Esophagus muscularis mucosa (tissue), 4 donors: ENCODE results near the gene DNAAF5. TPM values are rescaled to one million over a fixed set of nuclear protein-coding genes. Genes with fewer than 3 reads are reported as not detected.

ENCODE experiments used
- DNase-seq: peaks from one replicate; pipeline ENCODE4 v3.0.0-alpha.2; 2017; ENCODE audit errors: extremely low spot score
- H3K27ac ChIP-seq, 4 donors: fragments of 200-600 bp; sonication (generic); replicated peaks in 1 of 4; 1 replicate in 3 of 4; 2 replicates in 1 of 4; pipeline ENCODE4 v1.5.1; 2016 to 2019; ENCODE audit warnings: mild to moderate bottlenecking in 1 of 4
- H3K27me3 ChIP-seq, 4 donors: fragments of 200-600 bp; sonication (generic); one replicate each; pipeline versions ENCODE4 v1.5.1 to v1.6.0; 2016 to 2019
- H3K36me3 ChIP-seq, 4 donors: fragments of 200-600 bp; sonication (generic); one replicate each; pipeline ENCODE4 v1.5.1; 2016 to 2019
- H3K4me1 ChIP-seq, 4 donors: fragments of 200-600 bp; sonication (generic); one replicate each; pipeline ENCODE4 v1.5.1; 2016 to 2019
- H3K4me3 ChIP-seq, 4 donors: fragments of 200-600 bp; sonication (generic); 1 replicate in 2 of 4; 2 replicates in 2 of 4; pipeline ENCODE4 v1.5.1; 2016 to 2019; ENCODE audit warnings: mild to moderate bottlenecking in 4 of 4, moderate library complexity in 1 of 4
- H3K9me3 ChIP-seq, 4 donors: fragments of 200-600 bp; sonication (generic); 1 replicate in 3 of 4; 2 replicates in 1 of 4; pipeline ENCODE4 v1.5.1; 2016 to 2019
- EP300 ChIP-seq: sonication (generic); formaldehyde crosslinking; IDR thresholded peaks from one replicate; pipeline ENCODE4 v1.6.1; 2017; ENCODE audit warnings: antibody characterized with exemption
- POLR2A ChIP-seq: fragments of 450-650 bp; IDR thresholded peaks from one replicate; pipeline ENCODE4 v1.6.1; 2017; ENCODE audit warnings: antibody characterized with exemption, moderate library complexity, mild to moderate bottlenecking, low read depth
- POLR2AphosphoS5 ChIP-seq, 2 donors: sonication (generic); formaldehyde crosslinking; IDR thresholded peaks; one replicate each; pipeline ENCODE4 v1.6.1; 2017; ENCODE audit warnings: antibody characterized with exemption in 2 of 2
- WGBS: methylation state at CpG from one replicate; pipeline ENCODE4 v1.1.5; 2018; 5-methylcytosine and 5-hydroxymethylcytosine counted together
- intact Hi-C: fragments of 100-400 bp; cut with DNase I; formaldehyde crosslinking; loops from one replicate; pipeline ENCODE4 v1.15.1; 2023
- total RNA-seq, 4 donors: library from RNA; depleted of rRNA; stranded (reverse); fragments of >200 nt; gene quantifications; one replicate each; pipeline versions ENCODE4 v1.1.0 to v1.2.1, GENCODE V29; 2016
- TF ChIP-seq, protein P1 (sequence below), 3 experiments: fragments of 200-600 bp in 2 of 3; fragments of 450-650 bp in 1 of 3; sonication (generic) in 2 of 3; IDR thresholded peaks; one replicate each; pipeline ENCODE4 v1.5.1; 2017 to 2019; ENCODE audit warnings: antibody characterized with exemption in 3 of 3, mild to moderate bottlenecking in 2 of 3, moderate library complexity in 1 of 3

DNAAF5 gene
- total RNA-seq, 4 donors from 2014 or later, result 21.2 to 32.7 (median 29.4) TPM

GRCh38 chr7:726854-727103 lies 280 bp downstream of the DNAAF5 start:
- Histone ChIP-seq H3K27me3 (no peaks in the 10 kb centered on the region), H3K27ac (peak overlapping the region; percentile 65 to 85 (median 76)), H3K36me3 (peaks cover 3 to 28% (median 14%) of the 10 kb centered on the region in 4 donors), H3K4me1 (peaks cover 24 to 41% (median 39%) of the 10 kb centered on the region in 4 donors), H3K9me3 (no peaks in the 10 kb centered on the region), H3K4me3 (peak overlapping the region; percentile 87 to 99 (median 96))
- 0% methylated on average over 3 of the region's 39 CpGs for WGBS
- no peak for TF ChIP-seq POLR2A
- TF ChIP-seq, protein P1, sequence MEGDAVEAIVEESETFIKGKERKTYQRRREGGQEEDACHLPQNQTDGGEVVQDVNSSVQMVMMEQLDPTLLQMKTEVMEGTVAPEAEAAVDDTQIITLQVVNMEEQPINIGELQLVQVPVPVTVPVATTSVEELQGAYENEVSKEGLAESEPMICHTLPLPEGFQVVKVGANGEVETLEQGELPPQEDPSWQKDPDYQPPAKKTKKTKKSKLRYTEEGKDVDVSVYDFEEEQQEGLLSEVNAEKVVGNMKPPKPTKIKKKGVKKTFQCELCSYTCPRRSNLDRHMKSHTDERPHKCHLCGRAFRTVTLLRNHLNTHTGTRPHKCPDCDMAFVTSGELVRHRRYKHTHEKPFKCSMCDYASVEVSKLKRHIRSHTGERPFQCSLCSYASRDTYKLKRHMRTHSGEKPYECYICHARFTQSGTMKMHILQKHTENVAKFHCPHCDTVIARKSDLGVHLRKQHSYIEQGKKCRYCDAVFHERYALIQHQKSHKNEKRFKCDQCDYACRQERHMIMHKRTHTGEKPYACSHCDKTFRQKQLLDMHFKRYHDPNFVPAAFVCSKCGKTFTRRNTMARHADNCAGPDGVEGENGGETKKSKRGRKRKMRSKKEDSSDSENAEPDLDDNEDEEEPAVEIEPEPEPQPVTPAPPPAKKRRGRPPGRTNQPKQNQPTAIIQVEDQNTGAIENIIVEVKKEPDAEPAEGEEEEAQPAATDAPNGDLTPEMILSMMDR (IDR thresholded peaks at IDR 0.05), result no peak
- TF ChIP-seq EP300, result no peak
- no peak for TF ChIP-seq POLR2AphosphoS5 (IDR thresholded peaks at IDR 0.05)
- intact Hi-C loops, result no loop called here
- no peak for DNase-seq

DNA sequence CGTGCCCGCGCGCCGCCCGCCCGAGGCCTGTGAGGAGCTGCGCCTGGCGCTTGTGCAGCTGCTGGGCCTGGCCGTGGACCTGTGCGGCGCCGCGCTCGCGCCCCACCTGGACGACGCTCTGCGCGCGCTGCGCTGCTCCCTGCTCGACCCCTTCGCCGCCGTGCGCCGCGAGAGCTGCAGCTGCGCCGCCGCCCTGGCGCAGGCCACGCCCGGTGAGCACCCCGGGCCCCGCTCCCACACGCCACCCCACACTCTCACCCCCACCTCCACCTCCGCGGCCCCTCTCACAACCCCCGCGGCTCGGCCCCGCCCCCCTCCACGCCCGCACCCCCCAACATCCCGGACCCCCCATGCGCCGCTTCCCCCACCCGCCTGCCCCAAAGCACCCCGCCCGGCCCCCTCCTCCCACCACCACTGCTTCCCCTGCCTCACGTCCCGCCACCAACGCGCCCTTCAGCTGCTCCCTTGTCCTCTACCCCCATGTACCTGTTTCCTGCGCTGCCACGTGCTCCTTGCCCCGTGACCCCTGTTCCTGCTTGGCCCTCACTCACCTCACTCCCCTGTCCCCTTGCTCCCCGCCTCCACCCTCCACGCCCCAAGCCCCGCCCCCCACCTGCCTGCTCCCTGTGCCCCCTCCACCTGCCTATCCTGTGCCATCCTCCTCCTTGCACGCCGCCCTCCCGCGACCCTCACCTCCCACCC lies 756 bp downstream of the DNAAF5 start, which contains the start of gene PRKAR1B:
Gene PRKAR1B, minus strand, starts transcription at position 178 of the 702 bp plus-strand sequence. CDS start 15,776 bp downstream, outside the sequence.
- H3K27ac ChIP-seq, result peak within 1 kb of the TSS; percentile 65 to 85 (median 76)
- intact Hi-C loops, result no loop called here
- 2% methylated on average over 8 of the region's 66 CpGs for WGBS
- no peaks in the 10 kb centered on the region for H3K9me3 ChIP-seq
- no peak for DNase-seq
- TF ChIP-seq, protein P1 (IDR thresholded peaks at IDR 0.05), result no peak
- TF ChIP-seq EP300 (no peak), POLR2A (no peak), POLR2AphosphoS5 (IDR thresholded peaks at IDR 0.05) (no peak)
- H3K4me3 ChIP-seq, result peak within 1 kb of the TSS; percentile 87 to 99 (median 96)
- peaks cover 6 to 33% (median 18%) of the 10 kb centered on the region in 4 donors for H3K36me3 ChIP-seq
- no peaks in the 10 kb centered on the region for H3K27me3 ChIP-seq
- H3K4me1 ChIP-seq, result peaks cover 28 to 46% (median 43%) of the 10 kb centered on the region in 4 donors

- TF ChIP-seq, protein P1 (IDR thresholded peaks at IDR 0.05), result no peak
- TF ChIP-seq EP300, result no peak
- no peak for TF ChIP-seq POLR2AphosphoS5 (IDR thresholded peaks at IDR 0.05)
- TF ChIP-seq POLR2A, result no peak
- intact Hi-C loops, result no loop called here
- peak overlapping the region; percentile 87 to 99 (median 96) for H3K4me3 ChIP-seq
- H3K27me3 ChIP-seq, result no peaks in the 10 kb centered on the region
- H3K36me3 ChIP-seq, result peaks cover 6 to 37% (median 18%) of the 10 kb centered on the region in 4 donors
- H3K27ac ChIP-seq, result peak overlapping the region in 3 of 4 donors; percentile 27 to 85 (median 68)
- peaks cover 31 to 49% (median 45%) of the 10 kb centered on the region in 4 donors for H3K4me1 ChIP-seq
- no peaks in the 10 kb centered on the region for H3K9me3 ChIP-seq
- no peak for DNase-seq
- 26% methylated on average over 21 of the region's 21 CpGs for WGBS
Measured at GRCh38 chr7:727806-728460, 1.4 kb downstream of the DNAAF5 start.

GRCh38 chr7:728602-729001 lies 2.1 kb downstream of the DNAAF5 start:
- H3K36me3 ChIP-seq, result peaks cover 6 to 37% (median 18%) of the 10 kb centered on the region in 4 donors
- intact Hi-C loops, result no loop called here
- H3K4me1 ChIP-seq, result peaks cover 31 to 49% (median 45%) of the 10 kb centered on the region in 4 donors
- H3K27ac ChIP-seq, result no peak overlapping the region
- peak overlapping the region in 1 of 4 donors; percentile 99 for H3K4me3 ChIP-seq
- no peaks in the 10 kb centered on the region for H3K9me3 ChIP-seq
- TF ChIP-seq POLR2A, result no peak
- TF ChIP-seq POLR2AphosphoS5 (IDR thresholded peaks at IDR 0.05), result no peak
- TF ChIP-seq, protein P1 (IDR thresholded peaks at IDR 0.05), result no peak
- TF ChIP-seq EP300, result no peak
- no peaks in the 10 kb centered on the region for H3K27me3 ChIP-seq
- WGBS, result 92% methylated on average over 9 of the region's 9 CpGs
- DNase-seq, result no peak
